ENCODE data around the gene PTPRK.
"Not testable (repeated sequence)": the region's sequence is repeated elsewhere in the genome, so short reads cannot be mapped to it uniquely, and the experiment has no call there.

The PTPRK gene

DNA sequence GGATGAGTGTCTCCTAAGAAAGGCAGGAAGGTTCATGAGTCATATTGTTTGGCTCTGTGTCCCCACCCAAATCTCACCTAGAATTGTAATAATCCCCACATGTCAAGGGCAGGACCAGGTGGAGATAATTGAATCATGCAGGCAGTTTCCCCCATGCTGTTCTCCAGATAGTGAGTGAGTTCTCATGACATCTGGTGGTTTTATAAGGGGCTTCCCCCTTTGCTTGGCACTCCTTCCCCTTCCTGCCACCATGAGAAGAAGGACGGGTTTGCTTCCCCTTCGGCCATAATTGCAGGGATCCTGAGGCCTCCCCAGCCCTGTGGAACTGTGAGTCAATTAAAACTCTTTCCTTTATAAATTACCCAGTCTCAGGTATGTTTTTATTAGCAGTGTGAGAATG lies 542.2 kb downstream of the PTPRK start:
- DNase-seq, result not testable (repeated sequence)

DNA sequence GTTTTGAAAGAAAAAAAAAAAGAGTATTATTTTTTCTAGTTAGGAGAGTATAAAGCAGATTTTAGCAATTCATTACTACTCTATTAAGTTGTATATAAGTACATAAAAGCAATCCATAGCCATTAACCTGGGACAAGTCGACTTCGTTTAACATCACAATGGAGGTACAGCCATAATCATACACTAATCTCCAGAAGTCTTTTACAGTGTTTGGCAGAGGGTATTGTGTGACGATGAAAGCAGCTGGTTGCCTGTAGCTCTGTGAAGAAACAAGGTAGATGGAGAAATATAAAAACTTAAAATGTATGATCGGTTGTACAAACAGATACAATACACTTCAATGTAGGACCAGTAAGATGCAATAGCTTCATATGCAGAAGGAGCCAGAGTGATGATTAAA lies 543.6 kb downstream of the PTPRK start:
- DNase-seq, result no peak

DNA sequence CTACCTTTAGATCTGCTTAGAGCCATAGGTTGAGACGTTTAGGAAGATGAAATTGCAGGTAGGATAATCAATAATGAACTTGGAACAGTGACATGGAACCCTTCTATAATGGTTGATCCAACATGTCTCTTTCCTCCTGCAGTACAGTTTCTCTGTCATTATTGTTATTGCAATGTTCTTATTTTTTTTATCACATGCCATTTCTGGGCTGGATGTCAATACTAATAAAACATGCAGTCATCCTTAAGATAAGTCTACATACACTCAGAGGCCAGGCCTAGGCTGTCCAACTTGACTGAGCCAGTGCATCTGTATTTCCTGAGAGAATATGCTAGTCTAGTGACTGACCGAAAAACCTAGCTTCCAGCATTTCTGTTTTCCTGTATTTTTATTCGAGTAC lies 544.3 kb downstream of the PTPRK start:
- DNase-seq, result no peak

DNA sequence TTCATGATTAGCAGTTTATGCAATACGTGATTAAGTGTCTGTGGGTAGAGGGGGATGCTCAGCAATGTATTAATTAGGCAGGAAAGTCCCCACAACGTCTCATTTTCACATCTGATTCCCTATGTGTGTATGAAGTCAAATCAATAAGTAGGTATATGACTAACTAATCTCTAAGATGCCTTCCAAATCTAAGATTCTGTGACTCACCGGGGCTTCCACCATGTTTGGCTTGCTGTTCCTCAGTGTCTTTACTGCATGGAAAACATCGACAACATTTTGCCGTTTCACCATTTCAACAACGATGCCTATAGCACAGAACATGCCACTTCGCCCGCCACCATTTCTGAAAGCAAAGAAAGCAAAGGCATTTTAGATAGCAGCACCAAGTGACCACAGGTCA lies 547.6 kb downstream of the PTPRK start:
- DNase-seq, result no peak

DNA sequence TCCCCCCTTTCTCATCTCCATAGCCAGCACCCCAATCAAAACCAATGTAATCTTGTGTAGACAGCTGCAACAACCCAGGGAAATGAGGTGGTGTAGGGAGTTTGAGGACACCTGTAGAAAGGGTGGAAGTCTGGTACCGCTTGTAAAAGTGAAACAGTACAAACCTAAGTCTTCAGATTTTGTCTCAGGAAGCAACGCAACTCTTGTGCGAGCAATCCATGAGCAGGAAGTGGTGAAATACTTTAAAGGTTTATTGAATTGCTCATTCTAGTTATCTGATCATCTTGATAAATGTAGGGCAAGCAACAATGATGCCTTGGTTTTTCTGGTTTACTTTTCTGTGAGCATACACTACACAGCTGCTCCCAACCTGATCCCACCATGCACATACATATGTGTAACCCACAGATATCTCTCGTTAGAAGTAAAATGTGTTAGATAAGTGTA lies 548.4 kb downstream of the PTPRK start:
- no peak for DNase-seq

DNA sequence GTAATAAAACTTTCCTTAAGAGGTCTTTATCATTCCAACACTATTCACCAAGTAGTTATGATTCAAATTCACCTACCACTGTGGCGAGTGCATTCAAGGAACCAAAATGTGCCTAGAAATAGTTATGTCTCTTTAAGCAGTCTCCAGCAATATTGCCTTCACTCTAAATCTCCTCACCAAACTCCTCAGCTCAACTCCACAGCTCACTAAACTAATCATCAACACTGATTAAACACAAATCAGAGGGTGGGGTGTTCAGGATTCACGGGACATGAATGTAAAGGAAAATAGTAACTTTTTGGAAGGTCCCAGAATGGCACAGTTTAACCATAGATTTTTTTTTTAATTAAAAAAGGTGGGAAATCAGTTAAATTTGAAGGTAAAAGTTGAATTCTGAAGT lies 549.0 kb downstream of the PTPRK start:
- no peak for DNase-seq

DNA sequence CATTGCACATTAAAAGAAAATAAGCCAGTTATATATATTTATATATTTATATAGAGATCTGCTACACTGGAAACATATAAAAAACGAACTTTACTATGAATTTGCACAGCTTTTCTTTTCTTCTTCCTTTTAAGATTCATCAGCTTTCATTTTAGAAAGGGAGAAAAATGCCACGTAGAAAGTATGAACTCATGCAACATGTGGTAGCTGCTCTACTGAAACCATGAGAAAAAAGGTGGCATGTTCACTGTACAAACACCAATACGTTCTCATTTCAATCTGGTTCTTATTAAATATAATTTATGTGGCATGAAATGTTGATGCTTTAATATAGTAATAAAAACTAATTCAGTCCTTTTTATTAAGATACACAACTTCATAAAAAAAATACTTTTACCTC lies 550.7 kb downstream of the PTPRK start:
- DNase-seq, result no peak

DNA sequence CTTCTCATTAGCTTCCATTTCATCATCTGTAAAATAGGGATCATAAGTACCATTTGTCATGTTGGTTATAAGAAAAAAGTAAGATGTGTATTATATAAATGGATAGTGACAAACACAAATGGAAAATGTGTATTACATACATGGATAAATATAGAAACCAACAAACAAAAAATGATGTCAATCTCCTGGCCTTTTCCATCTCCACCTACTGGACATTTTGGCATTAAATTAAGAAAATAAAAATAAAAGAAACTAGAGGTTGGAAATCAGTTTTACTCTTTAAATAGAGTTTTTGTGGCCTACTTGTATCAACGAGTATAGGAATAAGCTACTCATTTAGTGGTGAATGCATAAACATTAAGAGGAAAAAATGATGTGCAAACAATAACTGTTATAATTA lies 552.0 kb downstream of the PTPRK start:
- DNase-seq, result no peak

DNA sequence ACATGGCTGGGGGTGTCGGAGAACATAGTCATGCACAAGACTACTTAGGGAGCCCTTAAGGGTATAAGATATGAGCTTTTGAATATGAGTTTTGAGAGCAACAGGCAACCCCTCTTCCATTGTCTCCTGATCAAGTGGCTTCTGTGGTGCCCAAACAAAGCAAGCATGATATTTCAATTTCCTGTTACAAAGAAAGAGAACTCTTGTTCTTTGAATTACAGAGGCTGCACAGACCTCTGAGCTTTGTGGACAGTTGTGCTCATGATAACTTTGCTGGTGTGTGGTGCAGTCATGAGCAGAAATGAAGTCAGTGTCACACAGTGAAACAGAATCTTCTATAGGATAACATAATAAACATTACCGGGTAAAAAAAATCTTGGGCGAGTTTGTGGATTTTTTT lies 552.7 kb downstream of the PTPRK start:
- DNase-seq, result no peak

DNA sequence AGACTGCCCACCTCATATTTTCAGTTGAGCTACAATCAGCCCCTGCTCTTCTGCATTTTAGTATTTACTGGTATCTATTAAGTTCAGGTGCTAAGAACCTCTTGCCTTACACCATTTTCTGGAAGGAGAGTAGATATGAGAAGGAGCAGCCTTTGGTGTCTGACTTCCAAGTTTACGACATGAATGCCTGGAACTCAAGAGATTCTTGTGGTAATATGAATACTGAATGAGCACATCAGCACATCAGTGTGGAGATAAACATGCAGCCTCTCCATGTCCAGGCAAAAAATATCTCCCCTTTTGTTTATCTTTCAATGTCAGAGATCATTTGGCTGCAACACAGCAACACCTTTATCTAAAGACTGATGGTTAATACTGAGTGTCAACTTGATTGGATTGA lies 553.8 kb downstream of the PTPRK start:
- DNase-seq, result no peak

DNA sequence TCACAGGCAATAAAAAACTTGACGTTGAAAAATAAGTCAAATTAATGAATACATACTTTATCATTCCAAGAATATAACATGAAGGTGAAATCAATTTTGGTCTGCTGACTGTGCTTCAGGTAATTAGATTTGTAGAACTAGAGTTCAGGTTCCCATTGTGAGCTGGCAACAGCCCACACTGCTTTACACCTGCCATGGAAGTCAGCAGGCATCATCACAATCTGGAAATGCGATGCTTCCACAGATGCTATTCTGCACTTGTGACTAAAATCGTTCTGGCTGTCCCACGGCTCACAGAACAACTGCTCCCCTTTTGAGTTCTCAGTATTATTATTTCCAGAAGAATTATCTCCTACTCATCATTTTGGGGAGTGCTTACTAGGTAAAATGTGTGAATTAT lies 556.9 kb downstream of the PTPRK start:
- no peak for DNase-seq

DNA sequence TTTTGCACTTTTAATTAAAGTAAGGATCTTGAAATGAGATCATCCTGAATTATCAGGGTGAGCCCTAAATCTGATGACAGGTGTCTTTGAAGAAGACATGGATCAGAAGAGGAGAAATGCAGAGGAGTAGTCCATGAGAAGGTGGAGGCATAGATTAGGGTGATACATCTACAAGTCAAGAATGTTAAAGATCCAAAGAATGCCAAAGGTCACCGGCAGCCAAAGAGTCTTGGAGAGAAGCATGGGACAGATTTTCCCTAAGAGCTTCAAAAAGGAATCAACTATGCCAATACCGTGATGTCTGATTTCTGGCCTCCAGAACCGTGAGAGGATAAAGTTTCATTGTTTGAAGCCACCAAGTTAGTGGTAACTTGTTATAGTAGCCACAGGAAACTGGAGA lies 560.5 kb downstream of the PTPRK start:
- DNase-seq, result no peak

DNA sequence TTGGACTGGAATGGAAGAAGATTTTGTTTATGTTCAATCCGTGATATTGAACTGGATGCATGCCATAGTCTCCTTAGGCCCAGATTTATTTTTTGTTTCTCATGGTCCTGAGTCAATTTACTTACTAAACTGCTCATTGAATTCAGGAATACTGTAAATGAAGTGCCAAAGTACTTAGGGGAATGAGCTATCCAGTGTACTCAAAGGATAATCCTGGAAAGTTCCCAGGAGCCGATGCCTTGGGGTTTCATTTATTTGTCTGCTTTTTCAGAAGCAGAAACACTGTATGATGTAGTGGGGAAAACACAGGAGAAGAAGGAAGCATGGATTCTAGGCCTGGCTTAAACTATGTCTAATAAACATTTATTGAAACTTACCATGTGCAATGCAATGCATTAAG lies 563.4 kb downstream of the PTPRK start:
- no peak for DNase-seq

DNA sequence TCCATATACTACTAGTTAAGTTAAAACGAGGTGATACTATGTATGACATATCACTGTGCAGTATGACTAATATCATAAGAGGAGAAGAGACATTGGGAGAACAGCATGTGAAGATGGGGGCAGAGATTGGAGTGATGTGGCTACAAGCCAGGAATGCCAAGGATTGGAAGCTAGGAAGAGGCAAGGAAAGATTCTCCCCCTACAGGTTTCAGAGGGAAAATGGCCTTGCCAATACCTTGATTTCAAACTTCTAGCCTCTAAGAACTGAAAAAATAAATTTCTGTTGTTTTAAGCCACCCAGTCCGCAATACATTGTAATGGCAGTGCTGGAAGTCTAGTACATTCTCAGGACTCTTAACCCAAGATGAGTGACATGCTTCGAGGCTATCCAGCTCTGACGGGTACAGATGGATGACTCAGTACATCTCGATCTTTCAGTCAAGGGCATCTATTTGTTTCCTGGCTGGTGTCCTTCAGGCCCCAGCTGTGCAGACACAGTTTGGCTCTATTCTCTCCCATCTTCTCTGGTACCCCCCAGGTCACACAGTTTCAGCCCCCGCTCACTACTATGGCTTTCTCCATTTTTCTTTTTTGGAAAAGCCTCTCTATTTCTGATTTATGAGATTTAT lies 564.0 kb downstream of the PTPRK start:
- DNase-seq, result no peak

DNA sequence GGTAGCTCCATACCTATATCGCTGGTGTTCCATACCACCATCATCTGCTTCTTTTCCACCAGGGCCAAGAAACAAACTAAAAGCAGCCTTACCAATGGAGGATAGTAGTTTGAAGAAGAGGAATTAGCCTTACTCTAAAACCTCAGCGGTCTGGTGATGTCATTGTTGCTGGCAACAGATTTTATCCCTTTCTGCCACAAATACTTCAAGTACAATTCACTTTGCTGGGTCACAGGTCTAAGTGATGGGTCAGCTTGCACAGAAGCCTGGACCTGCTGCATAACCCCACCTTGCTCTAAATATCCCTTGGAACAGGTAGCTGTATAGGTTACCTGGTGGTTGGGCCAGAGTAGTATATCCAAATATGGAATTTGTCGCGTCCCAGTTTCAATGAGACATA lies 566.3 kb downstream of the PTPRK start:
- no peak for DNase-seq

DNA sequence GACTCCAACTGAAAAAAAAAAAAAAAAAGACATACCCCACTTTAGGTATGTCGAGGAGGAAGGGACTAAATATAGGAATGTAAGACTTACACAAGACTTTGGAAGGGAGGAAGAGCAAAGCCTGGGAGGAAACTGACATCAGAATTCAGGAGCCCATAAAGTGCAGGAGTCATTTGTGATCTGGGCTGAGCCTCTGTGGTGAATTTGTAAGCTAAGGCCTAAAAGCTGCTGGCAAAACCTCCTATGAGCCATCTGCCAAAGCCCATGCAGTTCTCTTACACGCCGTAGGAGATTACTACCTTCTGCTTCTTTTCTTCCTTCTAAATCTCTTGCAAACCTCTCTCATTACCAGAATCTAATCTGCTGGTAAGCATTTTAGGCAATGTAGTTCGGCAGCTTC lies 567.6 kb downstream of the PTPRK start:
- DNase-seq, result no peak

DNA sequence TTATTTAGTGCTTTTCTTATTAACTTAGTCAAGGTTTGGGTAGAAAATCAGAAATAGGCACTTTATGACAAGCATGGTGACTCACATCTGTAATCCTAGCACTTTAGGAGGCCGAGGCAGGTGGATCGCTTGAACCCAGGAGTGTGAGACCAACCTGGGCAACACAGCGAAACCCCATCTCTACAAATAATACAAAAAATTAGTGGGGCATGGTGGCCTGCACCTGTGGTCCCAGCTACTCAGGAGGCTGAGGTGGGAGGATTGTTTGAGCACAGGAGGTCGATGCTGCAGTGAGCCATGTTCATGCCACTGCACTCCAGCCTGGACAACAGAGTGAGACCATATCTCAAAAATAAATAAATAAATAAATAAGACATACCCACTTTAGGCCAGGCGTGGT lies 568.2 kb downstream of the PTPRK start:
- DNase-seq, result no peak

DNA sequence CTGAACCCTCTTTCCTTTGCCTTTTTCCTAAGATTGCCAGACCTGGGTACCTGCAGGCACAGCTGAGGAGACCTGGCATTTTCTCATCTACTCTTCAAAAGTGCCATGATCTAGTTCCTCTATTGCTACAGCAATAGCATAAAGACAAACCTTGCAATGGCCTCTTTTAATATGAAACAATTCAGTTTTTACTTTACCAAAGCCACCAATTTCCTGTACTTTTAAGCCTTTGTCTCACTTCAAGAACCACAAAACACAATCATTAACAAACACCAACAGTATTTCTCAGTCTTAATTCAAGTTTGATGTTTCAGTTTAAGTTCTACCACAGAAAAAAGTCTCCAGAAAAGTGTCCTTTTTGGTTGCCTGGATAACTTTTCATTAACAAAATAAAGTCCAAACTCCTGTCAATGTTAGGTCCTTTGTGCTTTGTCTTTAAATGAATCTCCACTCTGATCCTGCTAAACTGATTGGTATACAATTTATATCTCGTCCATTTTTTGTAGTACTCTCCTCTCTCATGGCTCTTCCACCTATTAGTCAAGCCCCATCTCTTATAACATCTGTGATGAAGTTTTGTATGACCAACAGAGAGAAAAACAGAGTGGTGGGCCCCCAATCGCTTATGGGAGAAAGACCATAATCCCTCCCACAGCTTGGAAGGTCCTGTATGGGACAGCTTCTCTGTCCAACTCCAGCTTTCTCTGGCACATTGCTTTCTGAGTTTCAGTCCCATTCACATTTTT lies 569.1 kb downstream of the PTPRK start:
- no peak for DNase-seq

DNA sequence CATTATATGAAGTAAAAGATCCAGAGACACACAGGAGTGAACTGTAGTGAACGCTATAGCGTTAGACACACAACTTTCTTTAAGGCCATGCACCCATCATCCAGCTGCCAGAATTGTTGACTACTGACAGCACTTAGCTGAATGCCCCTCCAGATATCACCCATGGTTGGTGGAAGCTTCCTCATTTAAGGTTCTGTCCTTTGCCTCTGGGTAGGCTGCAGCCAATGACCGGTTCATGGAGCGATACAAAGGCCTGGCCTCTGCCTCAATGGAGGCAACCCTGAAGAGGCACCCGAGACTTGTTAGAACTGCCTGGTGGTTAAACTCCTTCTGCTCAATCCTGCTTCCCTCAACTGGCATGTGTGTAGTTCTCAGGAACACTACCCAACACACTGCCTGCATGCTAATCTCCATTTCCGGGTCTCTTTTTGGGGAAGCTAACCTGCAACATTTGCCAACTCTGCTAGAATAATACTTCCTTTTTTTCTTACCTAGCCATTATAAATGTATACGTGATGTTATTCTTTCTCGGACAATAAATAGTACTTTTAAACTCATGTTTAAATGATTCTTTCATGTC lies 569.7 kb downstream of the PTPRK start:
- no peak for DNase-seq

DNA sequence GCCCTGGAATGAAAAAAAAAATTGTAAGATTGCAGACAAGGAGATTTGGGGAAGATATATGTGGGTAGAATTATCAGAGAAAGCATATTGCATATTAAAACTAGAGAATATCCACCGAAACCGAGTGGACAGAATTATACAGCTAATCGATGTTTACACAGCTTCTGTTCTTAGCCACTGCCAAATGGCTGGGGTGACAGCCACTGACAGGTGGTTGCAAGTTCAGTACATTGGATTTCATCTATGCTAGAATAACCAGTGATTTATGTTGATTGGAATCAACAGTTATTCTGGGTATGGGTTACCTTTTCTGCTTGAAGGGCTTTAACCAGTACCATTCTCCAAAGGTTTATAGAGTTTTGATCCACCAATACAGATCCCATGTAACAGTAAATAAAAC lies 571.1 kb downstream of the PTPRK start:
- peak; percentile 52 for DNase-seq

DNA sequence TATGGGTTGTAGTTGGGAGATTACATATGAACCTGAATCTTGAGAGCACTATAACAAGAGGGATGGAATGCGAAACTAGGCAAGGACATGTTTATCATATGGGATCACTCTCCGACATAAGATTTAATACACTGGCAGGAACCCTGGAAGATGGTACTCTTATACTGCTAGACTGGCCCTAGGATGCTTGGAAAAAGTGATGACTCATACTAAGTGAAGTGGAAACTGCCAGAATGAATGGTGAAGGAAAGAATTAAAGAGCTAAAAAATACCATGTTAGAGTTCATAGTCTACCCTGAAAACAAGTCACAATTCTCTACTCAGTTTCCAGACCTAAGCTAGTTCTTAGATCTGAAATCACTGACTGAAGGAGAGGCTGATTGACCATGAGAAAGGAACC lies 574.0 kb downstream of the PTPRK start:
- DNase-seq, result no peak

DNA sequence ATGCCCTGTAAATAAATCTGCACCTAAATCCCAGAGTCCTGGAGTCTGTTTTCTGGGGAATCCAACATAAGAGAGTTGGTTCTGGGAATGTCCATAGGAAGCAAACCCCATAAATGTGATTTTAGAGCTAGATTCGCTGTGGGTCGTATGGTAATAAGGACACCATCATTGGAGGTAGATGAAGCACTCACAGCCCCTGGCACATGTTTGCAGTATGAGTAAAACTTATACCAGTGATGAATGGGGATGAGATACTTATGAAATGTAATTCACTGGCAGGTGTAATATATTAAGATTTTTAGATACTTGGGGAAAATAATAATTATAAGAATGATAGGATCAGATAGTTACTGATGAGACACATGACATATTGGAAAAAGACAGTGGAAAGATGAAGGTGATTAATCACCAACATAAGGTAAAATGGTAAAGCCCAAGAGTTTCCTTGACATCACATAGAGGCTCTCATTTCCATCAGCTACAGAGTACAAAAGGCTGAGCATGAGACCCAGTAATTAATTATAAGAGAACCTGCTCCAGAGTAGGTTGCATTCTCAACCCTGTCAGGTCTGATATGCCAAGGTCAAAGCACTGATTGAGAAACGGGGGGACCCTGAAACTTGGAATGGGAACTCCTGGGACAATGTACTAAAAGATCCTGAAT lies 574.8 kb downstream of the PTPRK start:
- DNase-seq, result no peak

DNA sequence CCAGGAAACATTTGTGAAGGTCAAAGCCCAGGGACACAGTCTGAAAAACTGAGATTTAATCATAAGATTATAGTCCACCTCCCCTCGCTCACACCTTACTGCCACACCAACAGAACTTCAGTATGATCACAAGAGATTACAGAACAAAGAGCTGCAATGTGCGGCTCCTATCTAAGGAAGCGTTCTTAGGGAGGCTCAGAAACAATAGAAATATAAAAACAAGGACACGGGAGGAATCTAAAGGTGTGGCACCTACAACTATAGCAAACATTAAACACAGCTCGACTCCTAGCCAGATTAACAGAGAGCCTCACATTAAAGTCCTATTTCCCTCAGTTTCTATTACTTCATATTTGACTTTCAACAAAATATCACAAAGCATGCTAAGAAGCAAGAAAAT lies 579.2 kb downstream of the PTPRK start:
- DNase-seq, result no peak

DNA sequence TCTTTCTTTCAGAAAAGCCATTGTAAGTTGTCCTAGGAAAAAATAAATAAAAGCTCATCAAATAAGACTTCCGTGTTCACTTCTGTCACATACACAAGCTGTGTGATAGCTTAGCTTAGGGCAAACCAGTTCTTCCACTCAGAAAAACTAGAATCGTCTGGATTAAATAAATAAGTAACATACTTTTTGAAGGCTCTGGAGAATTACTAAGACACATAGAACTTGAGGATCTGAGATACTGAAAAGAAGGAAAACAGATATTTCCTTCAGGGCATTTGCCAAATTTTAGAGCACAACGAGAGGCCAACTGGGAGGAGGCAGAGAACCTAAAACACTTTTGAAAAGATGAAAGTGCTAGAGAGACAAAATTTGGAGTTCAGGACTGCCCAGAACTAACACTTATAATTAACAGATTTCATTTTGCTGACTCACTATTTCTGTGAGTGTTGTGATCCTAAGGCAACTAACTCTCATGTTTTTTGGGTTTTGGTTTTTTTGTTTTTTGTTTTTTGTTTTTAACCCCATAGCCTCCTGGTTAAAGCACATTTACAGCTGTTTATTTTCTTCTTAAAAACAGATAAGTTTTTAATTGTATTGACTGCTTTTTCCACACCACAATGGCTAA lies 580.8 kb downstream of the PTPRK start:
- no peak for DNase-seq
